ENCODE results near the gene PSTPIP2. TPM values are rescaled to one million over a fixed set of nuclear protein-coding genes. Genes with fewer than 3 reads are reported as not detected.
"Not testable (repeated sequence)": the region's sequence is repeated elsewhere in the genome, so short reads cannot be mapped to it uniquely, and the experiment has no call there.

PSTPIP2 gene
- total RNA-seq, 2 experiments from 2014 or later, result 9.4 to 9.7 TPM

DNA sequence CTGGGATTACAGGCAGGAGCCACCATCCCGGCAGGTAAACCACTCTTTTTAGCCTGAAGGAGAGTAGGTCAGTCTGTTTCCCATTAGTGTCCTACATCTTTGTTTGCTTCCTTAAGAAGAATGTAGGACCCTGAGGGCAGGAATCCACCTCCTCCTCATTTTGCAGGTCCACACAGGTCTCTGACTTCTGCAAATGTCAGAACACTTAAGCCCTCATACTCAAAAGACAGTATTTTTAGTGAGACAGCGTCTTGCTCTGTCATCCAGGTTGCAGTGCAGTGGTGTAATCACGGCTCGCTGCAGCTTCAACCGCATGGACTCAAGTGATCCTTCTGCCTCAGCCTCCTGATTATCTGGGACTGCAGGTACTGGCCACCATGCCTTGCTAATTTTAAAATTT is 9.3 kb downstream of the PSTPIP2 start:
- H3K36me3 Mint-ChIP-seq (ENCODE audit: low read depth), result no peaks in the 10 kb centered on the region
- ChIA-PET POLR2A (no interaction called here), CTCF (no interaction called here)
- H3K27me3 Mint-ChIP-seq, result no peaks in the 10 kb centered on the region
- H3K4me3 Mint-ChIP-seq, result no peak overlapping the region
- H3K27ac Mint-ChIP-seq, result no peak overlapping the region
- peaks cover 2% of the 10 kb centered on the region for H3K4me1 Mint-ChIP-seq
- DNase-seq, result no peak
- peaks cover 3% of the 10 kb centered on the region for H3K9me3 Mint-ChIP-seq

DNA sequence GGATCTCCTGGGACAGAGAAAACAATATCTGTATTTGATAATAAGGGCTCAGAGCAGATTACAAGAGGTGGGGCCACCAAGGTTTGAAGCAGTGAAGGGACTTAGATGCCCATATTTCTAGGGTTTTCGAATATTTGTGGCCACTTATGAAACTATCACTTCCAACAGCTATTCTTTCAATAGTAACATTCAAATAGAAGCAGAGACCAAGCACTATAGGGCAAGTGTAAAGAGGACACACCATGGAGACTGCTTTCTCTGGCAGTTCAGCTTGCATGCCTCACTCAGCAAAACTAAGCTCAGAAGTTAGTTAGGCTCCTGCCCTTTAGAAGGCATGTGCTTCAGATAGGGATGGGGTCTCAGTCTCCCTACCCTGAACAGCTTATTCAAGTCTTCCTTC is 10.3 kb downstream of the PSTPIP2 start:
- Mint-ChIP-seq H3K4me3 (no peak overlapping the region), H3K27ac (no peak overlapping the region), H3K9me3 (no peaks in the 10 kb centered on the region), H3K27me3 (no peaks in the 10 kb centered on the region), H3K4me1 (no peaks in the 10 kb centered on the region), H3K36me3 (ENCODE audit: low read depth) (no peaks in the 10 kb centered on the region)
- CTCF ChIA-PET, result interaction anchor here (0.6 to 1.1 kb wide), 6 partner anchors 12 to 397 kb away, joined by 3 to 5 read pairs (median 4); no protein-coding TSS in a partner anchor
- POLR2A ChIA-PET, result no interaction called here
- no peak for DNase-seq

DNA sequence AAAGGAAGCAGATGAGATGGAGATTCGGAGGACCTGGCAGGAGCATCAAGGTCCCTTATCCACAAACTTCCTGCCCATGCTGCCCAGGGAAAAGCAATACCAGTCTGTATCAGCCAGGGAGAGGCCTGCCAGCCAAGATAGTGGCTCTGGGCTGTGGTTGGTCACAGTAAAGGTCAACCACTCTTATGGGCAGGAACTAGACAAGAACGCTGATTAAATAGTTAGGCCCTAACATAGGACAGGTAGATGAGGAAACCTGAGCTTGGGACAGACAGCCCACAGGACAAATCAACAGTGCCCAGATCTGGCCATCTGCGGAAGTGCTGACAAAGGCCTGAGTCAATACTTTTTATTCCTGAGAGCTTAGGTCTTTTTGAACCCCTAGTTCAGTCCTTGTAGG is 10.7 kb downstream of the PSTPIP2 start:
- Mint-ChIP-seq H3K27ac (no peak overlapping the region), H3K36me3 (ENCODE audit: low read depth) (no peaks in the 10 kb centered on the region), H3K9me3 (no peaks in the 10 kb centered on the region), H3K4me3 (no peak overlapping the region), H3K27me3 (no peaks in the 10 kb centered on the region), H3K4me1 (peaks cover under 1% of the 10 kb centered on the region)
- ChIA-PET CTCF (interaction anchor here (0.6 to 1.1 kb wide), 4 partner anchors 12 to 284 kb away, joined by 3 to 5 read pairs (median 4); no protein-coding TSS in a partner anchor), POLR2A (interaction anchor here (0.6 kb wide), 1 partner anchor 9 kb away, joined by 3 read pairs; no protein-coding TSS in a partner anchor)
- DNase-seq, result no peak

DNA sequence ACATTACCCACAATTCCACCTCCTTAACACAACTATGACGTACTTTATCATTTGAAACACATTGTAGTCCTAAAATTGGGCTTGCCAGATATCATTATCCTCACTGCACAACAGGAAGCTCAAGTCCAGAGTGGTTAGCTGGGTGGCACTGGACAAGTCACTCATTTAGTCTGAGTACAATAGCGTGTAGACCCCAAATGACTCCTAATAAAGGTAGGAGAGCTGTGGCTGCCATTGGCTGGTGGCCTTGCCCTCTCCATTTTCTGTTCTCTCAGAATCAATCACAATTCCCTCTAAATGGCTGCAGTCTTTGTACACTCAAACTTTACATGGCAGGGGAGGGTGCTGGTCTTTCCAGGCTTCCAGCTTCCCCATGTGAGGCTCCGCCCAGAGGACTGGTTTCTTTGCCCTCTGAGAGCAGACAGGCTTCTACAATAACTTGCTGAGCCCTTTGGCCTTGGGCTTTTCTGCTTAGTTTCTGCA is 11.7 kb downstream of the PSTPIP2 start:
- ChIA-PET POLR2A (no interaction called here), CTCF (interaction anchor here (0.6 to 0.9 kb wide), 2 partner anchors 24 to 44 kb away, joined by 3 read pairs; partner anchors contain the start of gene HAUS1)
- no peaks in the 10 kb centered on the region for H3K27me3 Mint-ChIP-seq
- no peaks in the 10 kb centered on the region for H3K9me3 Mint-ChIP-seq
- no peak overlapping the region for H3K27ac Mint-ChIP-seq
- DNase-seq, result no peak
- H3K4me3 Mint-ChIP-seq, result no peak overlapping the region
- H3K4me1 Mint-ChIP-seq, result peaks cover 11% of the 10 kb centered on the region
- H3K36me3 Mint-ChIP-seq (ENCODE audit: low read depth), result no peaks in the 10 kb centered on the region

DNA sequence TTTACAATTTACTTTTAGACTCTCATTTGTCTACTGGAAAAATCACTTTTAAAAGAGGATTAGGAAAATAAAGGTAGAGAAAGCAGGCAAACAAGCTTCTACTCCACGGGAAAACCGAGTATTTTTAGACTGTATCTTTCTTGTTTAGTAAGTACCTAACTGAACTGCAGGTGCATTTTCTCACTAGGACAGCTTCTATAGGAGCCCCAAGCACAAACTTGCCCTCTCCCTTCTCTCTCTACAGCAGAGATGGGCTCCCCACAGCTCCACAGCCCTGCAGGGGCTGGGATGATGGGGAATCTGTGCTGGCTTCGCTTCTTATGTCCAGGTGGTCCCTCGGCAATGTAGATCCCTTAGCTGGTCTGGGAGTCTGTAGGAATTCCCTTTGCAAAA is 16.2 kb downstream of the PSTPIP2 start:
- ChIA-PET CTCF (interaction anchor here (1.1 kb wide), 1 partner anchor 14 kb away, joined by 3 read pairs; no protein-coding TSS in a partner anchor), POLR2A (no interaction called here)
- Mint-ChIP-seq H3K36me3 (ENCODE audit: low read depth) (peaks cover 4% of the 10 kb centered on the region), H3K4me1 (peaks cover 28% of the 10 kb centered on the region), H3K9me3 (no peaks in the 10 kb centered on the region), H3K27me3 (no peaks in the 10 kb centered on the region), H3K4me3 (peak overlapping the region; percentile 30), H3K27ac (peak overlapping the region; percentile 78)
- no peak for DNase-seq

DNA sequence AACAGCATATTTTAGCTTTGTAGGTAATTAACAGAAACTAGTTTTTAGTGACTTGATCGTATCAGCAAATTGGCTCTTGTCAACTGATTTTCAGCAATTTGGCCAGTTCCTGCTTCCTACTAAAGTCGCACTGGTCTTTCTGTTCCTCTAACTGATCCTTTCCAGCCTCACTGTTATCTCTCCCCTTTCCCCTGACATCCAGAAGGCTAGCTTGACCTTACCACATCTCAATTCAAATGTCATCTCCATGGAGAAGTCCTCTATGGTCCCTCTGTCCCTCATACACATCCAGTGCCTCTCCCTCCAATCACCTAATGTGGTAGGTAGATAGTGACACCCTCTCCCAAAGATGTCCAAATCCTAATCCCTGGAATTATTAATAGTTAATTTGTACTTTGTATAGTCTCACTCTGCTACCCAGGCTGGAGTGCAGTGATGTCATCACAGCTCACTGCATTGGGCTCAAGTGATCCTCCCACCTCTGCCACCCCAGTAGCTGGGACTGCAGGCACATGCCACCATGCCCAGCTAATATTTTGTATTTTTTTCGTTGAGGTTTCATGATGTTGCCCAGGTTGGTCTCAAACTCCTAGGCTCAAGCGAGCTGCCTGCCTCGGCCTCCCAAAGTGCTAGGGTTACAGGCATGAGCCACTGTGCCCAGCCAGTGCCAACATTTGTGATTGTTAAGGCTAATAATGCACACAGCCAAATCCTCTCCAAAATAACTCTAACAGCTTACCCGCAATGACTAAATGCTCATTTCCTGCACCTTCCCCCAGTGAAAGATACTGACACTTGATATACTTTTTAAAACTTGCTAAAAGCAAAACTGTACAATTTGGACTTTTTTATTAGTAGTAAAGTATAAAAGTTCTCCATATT is 16.9 kb downstream of the PSTPIP2 start:
- no peaks in the 10 kb centered on the region for H3K27me3 Mint-ChIP-seq
- peak overlapping the region; percentile 30 for H3K4me3 Mint-ChIP-seq
- peak overlapping the region; percentile 78 for H3K27ac Mint-ChIP-seq
- POLR2A ChIA-PET, result interaction anchor here (0.5 kb wide), 1 partner anchor 12 kb away, joined by 4 read pairs; no protein-coding TSS in a partner anchor
- H3K9me3 Mint-ChIP-seq, result no peaks in the 10 kb centered on the region
- peaks cover 28% of the 10 kb centered on the region for H3K4me1 Mint-ChIP-seq
- peaks cover 4% of the 10 kb centered on the region for H3K36me3 Mint-ChIP-seq (ENCODE audit: low read depth)
- CTCF ChIA-PET, result interaction anchor here (0.6 to 1.1 kb wide), 3 partner anchors 9 to 18 kb away, joined by 3 to 5 read pairs (median 3); no protein-coding TSS in a partner anchor
- DNase-seq, result no peak

DNA sequence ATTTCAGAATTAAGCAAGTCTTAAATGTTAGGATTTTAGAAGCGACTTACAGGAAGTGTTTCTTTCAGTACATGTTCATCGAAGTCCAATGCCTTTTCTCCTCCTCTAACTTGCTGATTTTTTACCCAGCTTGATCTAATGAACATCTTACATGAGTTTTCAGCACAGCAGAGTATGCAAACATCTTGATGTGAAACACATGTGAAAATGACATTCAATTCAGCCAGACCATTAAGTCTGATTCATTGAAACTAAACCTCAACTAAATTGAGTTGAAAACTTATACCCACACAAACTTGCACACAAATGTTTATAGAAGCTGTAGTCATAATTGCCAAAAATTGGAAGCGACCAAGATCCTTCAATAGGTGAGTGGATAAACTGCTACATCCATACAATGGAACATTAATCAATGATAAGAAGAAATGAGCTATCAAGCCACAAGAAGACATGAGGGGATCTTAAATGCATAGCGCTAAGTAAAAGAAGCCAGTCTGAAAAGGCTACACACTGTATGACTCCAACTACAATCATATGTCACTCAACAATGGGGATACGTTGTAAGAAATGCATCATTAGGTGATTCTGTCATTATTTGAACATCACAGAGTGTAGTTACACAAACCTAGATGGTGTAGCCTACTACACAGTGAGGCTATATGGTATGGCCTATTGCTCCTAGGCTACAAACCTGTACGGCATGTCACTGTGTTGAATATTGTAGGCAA is 18.5 kb downstream of the PSTPIP2 start:
- peaks cover 28% of the 10 kb centered on the region for H3K4me1 Mint-ChIP-seq
- H3K9me3 Mint-ChIP-seq, result no peaks in the 10 kb centered on the region
- H3K27ac Mint-ChIP-seq, result no peak overlapping the region
- DNase-seq, result no peak
- POLR2A ChIA-PET, result no interaction called here
- H3K4me3 Mint-ChIP-seq, result no peak overlapping the region
- CTCF ChIA-PET, result interaction anchor here (0.6 kb wide), 1 partner anchor 1260 kb away, joined by 4 read pairs; no protein-coding TSS in a partner anchor
- H3K27me3 Mint-ChIP-seq, result no peaks in the 10 kb centered on the region
- peaks cover 4% of the 10 kb centered on the region for H3K36me3 Mint-ChIP-seq (ENCODE audit: low read depth)

DNA sequence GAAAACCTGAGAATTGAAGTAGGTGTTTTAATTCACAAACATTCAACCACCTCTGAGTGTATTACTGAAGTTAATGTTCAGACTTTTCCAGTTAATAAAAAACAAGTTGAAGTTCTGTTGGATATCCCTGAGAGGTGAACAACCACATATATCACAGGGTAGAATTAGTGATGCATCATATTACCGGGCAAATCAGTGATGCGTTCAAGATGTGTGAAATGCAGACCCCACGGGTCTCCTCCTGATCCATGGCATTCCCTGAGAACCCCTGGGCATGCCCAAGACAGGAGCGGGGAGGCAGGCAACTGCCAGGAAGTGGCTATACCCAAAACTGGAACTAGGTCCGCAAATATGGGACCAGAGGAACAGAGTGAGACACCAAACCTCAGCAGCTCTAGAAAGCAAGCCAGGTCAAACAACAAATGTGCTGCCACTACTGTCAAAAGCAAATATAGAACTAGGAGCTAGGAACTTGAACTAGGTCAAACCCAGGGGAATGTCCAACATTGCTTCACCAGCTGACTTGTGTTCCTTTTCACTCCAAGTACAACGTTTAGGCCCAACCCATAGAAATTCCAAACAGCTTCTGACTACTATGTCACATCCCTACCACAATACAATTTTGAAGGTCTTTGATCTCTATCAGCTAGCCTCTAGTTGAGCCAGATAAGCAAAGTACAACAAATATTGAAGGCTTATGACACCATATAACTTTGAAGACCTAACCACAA is 20.2 kb downstream of the PSTPIP2 start:
- CTCF ChIA-PET, result interaction anchor here (0.7 to 1.2 kb wide), 3 partner anchors 11 to 49 kb away, joined by 3 to 4 read pairs (median 3); no protein-coding TSS in a partner anchor
- no peak overlapping the region for H3K27ac Mint-ChIP-seq
- no peaks in the 10 kb centered on the region for H3K27me3 Mint-ChIP-seq
- H3K4me3 Mint-ChIP-seq, result no peak overlapping the region
- no peak for DNase-seq
- H3K36me3 Mint-ChIP-seq (ENCODE audit: low read depth), result peaks cover 4% of the 10 kb centered on the region
- POLR2A ChIA-PET, result interaction anchor here (0.7 kb wide), 1 partner anchor 9 kb away, joined by 3 read pairs; no protein-coding TSS in a partner anchor
- peaks cover 28% of the 10 kb centered on the region for H3K4me1 Mint-ChIP-seq
- no peaks in the 10 kb centered on the region for H3K9me3 Mint-ChIP-seq

DNA sequence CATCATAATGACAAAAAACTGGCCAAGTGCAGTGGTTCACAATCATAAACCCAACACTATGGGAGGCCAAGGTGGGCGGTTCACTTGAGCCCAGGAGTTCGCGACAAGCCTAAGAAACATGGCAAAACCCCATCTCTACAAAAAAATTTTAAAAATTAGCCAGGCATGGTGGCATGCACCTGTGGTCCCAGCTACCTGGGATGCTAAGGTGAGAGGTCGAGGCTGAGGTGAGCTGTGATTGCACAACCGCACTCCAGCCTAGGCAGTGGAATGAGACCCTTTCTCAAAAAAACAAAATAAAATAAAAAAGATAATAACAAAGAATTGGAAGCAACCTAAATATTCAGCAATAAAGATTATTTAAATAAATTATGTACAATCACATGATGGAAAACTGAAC is 21.8 kb downstream of the PSTPIP2 start:
- no peak overlapping the region for H3K4me3 Mint-ChIP-seq
- POLR2A ChIA-PET, result no interaction called here
- peaks cover under 1% of the 10 kb centered on the region for H3K9me3 Mint-ChIP-seq
- no peak overlapping the region for H3K27ac Mint-ChIP-seq
- peaks cover 16% of the 10 kb centered on the region for H3K4me1 Mint-ChIP-seq
- H3K27me3 Mint-ChIP-seq, result no peaks in the 10 kb centered on the region
- H3K36me3 Mint-ChIP-seq (ENCODE audit: low read depth), result peaks cover 6% of the 10 kb centered on the region
- CTCF ChIA-PET, result interaction anchor here (0.7 to 1.2 kb wide), 2 partner anchors 10 to 1087 kb away, joined by 3 to 4 read pairs; no protein-coding TSS in a partner anchor
- DNase-seq, result no peak

DNA sequence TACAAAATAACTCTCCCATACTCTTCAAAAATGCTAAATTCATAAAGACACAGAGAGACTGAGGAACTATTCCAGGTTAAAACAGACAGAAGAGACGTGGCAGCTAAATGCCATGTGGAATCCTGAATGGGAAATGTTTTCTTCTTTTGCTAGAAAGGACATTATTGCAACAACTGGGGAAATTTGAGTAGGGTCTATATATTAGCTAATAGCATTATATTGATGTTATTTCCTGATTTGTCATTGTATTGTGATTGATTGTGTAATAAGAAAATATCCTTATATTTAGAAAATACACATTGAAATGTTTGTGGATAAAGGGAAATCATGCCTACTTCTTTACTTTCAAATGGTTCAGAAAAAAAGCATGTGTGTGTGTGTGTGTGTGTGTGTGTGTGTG is 23.4 kb downstream of the PSTPIP2 start:
- ChIA-PET POLR2A (no interaction called here), CTCF (no interaction called here)
- H3K4me1 Mint-ChIP-seq, result peaks cover 9% of the 10 kb centered on the region
- H3K27me3 Mint-ChIP-seq, result no peaks in the 10 kb centered on the region
- H3K36me3 Mint-ChIP-seq (ENCODE audit: low read depth), result peaks cover 6% of the 10 kb centered on the region
- no peak overlapping the region for H3K27ac Mint-ChIP-seq
- H3K4me3 Mint-ChIP-seq, result no peak overlapping the region
- peaks cover 5% of the 10 kb centered on the region for H3K9me3 Mint-ChIP-seq
- no peak for DNase-seq

DNA sequence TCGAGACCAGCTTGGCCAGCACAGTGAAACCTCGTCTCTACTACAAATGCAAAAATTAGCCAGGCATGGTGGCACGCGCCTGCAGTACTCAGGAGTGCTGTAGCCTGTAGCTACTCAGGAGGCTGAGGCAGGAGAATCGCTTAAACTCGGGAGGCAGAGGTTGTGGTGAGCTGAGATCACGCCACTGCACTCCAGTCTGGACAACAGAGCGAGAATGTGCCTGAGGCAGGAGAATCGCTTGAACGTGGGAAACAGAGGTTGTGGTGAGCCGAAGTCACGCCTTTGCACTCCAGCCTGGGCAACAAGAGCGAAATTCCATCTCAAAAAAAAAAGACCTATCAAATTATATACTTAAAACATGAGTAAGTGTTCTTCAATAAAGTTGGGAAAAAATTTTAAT is 24.7 kb downstream of the PSTPIP2 start:
- POLR2A ChIA-PET; DNase-seq; H3K9me3 Mint-ChIP-seq; H3K4me3 Mint-ChIP-seq; H3K36me3 Mint-ChIP-seq (ENCODE audit: low read depth); H3K27me3 Mint-ChIP-seq; H3K27ac Mint-ChIP-seq: not testable (repeated sequence)
- peaks cover 14% of the 10 kb centered on the region for H3K4me1 Mint-ChIP-seq
- CTCF ChIA-PET, result interaction anchor here (0.6 kb wide), 1 partner anchor 296 kb away, joined by 3 read pairs; no protein-coding TSS in a partner anchor

DNA sequence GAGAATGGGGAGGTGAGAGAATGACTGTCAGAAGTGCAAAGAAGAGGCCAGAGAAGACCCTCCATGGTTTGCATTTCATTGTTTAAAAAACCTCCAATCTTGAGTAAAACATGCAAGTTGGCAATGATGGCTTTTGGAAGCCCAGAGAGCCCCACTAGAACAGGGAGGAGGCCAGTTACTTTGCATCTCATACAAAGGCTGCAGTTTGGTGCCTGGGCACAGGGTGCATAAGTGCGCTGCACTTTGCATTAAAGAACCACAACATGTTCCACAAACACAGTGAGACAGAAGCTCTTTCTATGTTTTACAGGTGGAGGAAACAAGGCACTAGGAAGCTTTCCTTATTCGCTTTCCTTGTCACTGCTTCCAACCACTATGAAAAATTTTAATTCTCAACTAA is 25.4 kb downstream of the PSTPIP2 start:
- ChIA-PET CTCF (no interaction called here), POLR2A (no interaction called here)
- H3K4me1 Mint-ChIP-seq, result peaks cover 21% of the 10 kb centered on the region
- DNase-seq, result no peak
- no peak overlapping the region for H3K27ac Mint-ChIP-seq
- H3K36me3 Mint-ChIP-seq (ENCODE audit: low read depth), result peaks cover 3% of the 10 kb centered on the region
- no peaks in the 10 kb centered on the region for H3K27me3 Mint-ChIP-seq
- H3K9me3 Mint-ChIP-seq, result peaks cover 5% of the 10 kb centered on the region
- H3K4me3 Mint-ChIP-seq, result no peak overlapping the region
